WTC11 (cell line): Measurements from ENCODE around the gene TBC1D4. TPM values are rescaled to one million over a fixed set of nuclear protein-coding genes. Genes with fewer than 3 reads are reported as not detected.

Experiments
- ATAC-seq: fragments of 200-7000 bp; cut with Tn5 transposase; 2 replicates; pipeline ENCODE4 v1.10.0; 2021; ENCODE audit warnings: mild to moderate bottlenecking, moderate library complexity
- CTCF ChIA-PET: fragments of 300-600 bp; sonication (Branson Sonifier 250); formaldehyde crosslinking; loops from one replicate; lab custom pipeline; 2021; ENCODE audit warnings: antibody characterized with exemption; lab: Charles Lee
- POLR2A ChIA-PET: fragments of 350-600 bp; sonication (Branson Sonifier 250); formaldehyde crosslinking; loops from one replicate; lab custom pipeline; 2021; ENCODE audit warnings: antibody characterized with exemption; lab: Charles Lee
- DNase-seq: peaks from one replicate; pipeline ENCODE4 v3.0.0; 2021; ENCODE audit warnings: low spot score
- H3K27ac Mint-ChIP-seq: 2 replicates; pipeline ENCODE4 v1.8.0; 2021; ENCODE audit warnings: mixed read lengths
- H3K27me3 Mint-ChIP-seq: 2 replicates; pipeline ENCODE4 v1.8.0; 2021; ENCODE audit warnings: low read depth, mild to moderate bottlenecking, moderate library complexity, mixed read lengths
- H3K36me3 Mint-ChIP-seq: 2 replicates; pipeline ENCODE4 v1.8.0; 2021; ENCODE audit warnings: mixed read lengths
- H3K4me1 Mint-ChIP-seq: 2 replicates; pipeline ENCODE4 v1.8.0; 2022; ENCODE audit warnings: mixed read lengths
- H3K4me3 Mint-ChIP-seq: 2 replicates; pipeline ENCODE4 v1.8.0; 2021; ENCODE audit warnings: mild to moderate bottlenecking, moderate library complexity, mixed read lengths
- H3K9me3 Mint-ChIP-seq: 2 replicates; pipeline ENCODE4 v1.8.0; 2021; ENCODE audit warnings: mixed read lengths
- AR ChIP-seq: fragments of 250-450 bp; sonication (Bioruptor Pico); IDR thresholded peaks from 2 replicates; pipeline ENCODE4 v1.9.0; 2021; ENCODE audit warnings: mild to moderate bottlenecking
- ATF3 ChIP-seq: sonication (generic); formaldehyde crosslinking; conservative IDR thresholded peaks from 2 replicates; pipeline ENCODE4 v1.8.1; 2022; ENCODE audit warnings: mild to moderate bottlenecking, missing genetic modification reagents
- ESRRA ChIP-seq: sonication (generic); formaldehyde crosslinking; IDR thresholded peaks from 2 replicates; pipeline ENCODE4 v1.8.1; 2022; ENCODE audit warnings: mild to moderate bottlenecking, missing genetic modification reagents, borderline replicate concordance
- ETV6 ChIP-seq: sonication (generic); formaldehyde crosslinking; IDR thresholded peaks from 2 replicates; pipeline ENCODE4 v1.8.1; 2022; ENCODE audit warnings: mild to moderate bottlenecking, missing genetic modification reagents
- FOXK1 ChIP-seq: sonication (generic); formaldehyde crosslinking; IDR thresholded peaks from 2 replicates; pipeline ENCODE4 v1.8.0; 2022; ENCODE audit warnings: mild to moderate bottlenecking, moderate library complexity, missing genetic modification reagents
- HMGA2 ChIP-seq: fragments of 250-450 bp; sonication (Bioruptor Pico); IDR thresholded peaks from 2 replicates; pipeline ENCODE4 v1.4.0; 2021; ENCODE audit warnings: mild to moderate bottlenecking, moderate library complexity
- MXD4 ChIP-seq: fragments of 250-450 bp; sonication (Bioruptor Pico); IDR thresholded peaks from 2 replicates; pipeline ENCODE4 v1.8.0; 2021; ENCODE audit warnings: mild to moderate bottlenecking, moderate library complexity, borderline replicate concordance
- NR2C2 ChIP-seq: sonication (generic); formaldehyde crosslinking; IDR thresholded peaks from 2 replicates; pipeline ENCODE4 v1.8.0; 2022; ENCODE audit warnings: mild to moderate bottlenecking, missing genetic modification reagents
- NR3C1 ChIP-seq: sonication (generic); formaldehyde crosslinking; conservative IDR thresholded peaks from 2 replicates; pipeline ENCODE4 v1.8.1; 2023; ENCODE audit warnings: low read depth, mild to moderate bottlenecking, missing genetic modification reagents
- OVOL2 ChIP-seq: fragments of 250-450 bp; sonication (Bioruptor Pico); IDR thresholded peaks from 2 replicates; pipeline ENCODE4 v1.9.0; 2021; ENCODE audit warnings: mild to moderate bottlenecking, borderline replicate concordance
- RELA ChIP-seq: sonication (generic); formaldehyde crosslinking; IDR thresholded peaks from 2 replicates; pipeline ENCODE4 v1.8.1; 2022; ENCODE audit warnings: missing genetic modification reagents, mild to moderate bottlenecking, borderline replicate concordance
- RORB ChIP-seq: fragments of 250-450 bp; sonication (Bioruptor Pico); IDR thresholded peaks from 2 replicates; pipeline ENCODE4 v1.9.0; 2021; ENCODE audit warnings: mild to moderate bottlenecking
- ZNF121 ChIP-seq: sonication (generic); formaldehyde crosslinking; IDR thresholded peaks from 2 replicates; pipeline ENCODE4 v1.8.0; 2023; ENCODE audit warnings: missing genetic modification reagents
- ZNF281 ChIP-seq: sonication (generic); formaldehyde crosslinking; IDR thresholded peaks from 2 replicates; pipeline ENCODE4 v1.8.0; 2023; ENCODE audit warnings: mild to moderate bottlenecking, missing genetic modification reagents
- ZNF512 ChIP-seq: sonication (generic); formaldehyde crosslinking; IDR thresholded peaks from 2 replicates; pipeline ENCODE4 v1.8.1; 2022; ENCODE audit warnings: missing genetic modification reagents, borderline replicate concordance
- total RNA-seq: library from RNA; stranded (reverse); gene quantifications from 3 replicates; pipeline ENCODE4 v1.2.3, GENCODE V29; 2021
- TF ChIP-seq, protein P1 (sequence below): fragments of 250-450 bp; sonication (Bioruptor Pico); conservative IDR thresholded peaks from 2 replicates; pipeline ENCODE4 v1.9.0; 2021; ENCODE audit warnings: mild to moderate bottlenecking
- TF ChIP-seq, protein P2 (sequence below): sonication (generic); formaldehyde crosslinking; IDR thresholded peaks from 2 replicates; pipeline ENCODE4 v1.8.0; 2022; ENCODE audit warnings: mild to moderate bottlenecking, missing genetic modification reagents

TBC1D4 gene
- total RNA-seq, 1 experiment from 2014 or later = 37.1 TPM

DNA sequence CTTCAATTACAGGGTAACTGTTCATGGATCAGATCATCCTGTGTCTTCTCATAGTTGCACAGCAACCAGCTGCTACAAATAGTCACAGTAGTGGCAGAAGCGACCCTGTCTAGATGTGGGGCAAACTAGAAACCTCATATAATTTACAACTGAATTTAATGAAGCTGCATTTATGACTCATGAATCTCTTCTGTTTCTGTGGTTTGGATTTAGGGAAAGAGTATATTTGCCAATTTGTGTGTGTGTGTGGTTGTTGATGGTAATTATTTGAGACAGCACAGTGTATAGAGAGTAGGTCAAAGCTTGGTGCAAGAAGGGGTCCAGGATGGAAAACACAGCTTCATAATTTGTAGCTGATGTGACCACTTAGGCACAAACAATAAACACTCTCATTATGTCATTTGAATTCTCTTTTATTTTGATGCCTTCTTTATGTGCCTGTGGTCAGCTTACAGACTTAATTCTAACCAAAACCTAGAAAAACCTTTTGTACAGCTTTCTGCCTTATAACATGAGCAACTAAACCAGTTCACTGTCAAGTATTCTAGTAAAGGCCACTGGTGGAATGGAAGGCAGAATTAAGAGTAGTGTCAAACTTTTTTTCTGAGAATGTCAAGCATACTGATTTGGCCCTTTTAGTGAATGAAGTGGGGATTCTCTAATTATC lies 218.1 kb downstream of the TBC1D4 start (continued):
- TF ChIP-seq OVOL2 (CRISPR knock-in tag) = no peak

GRCh38 chr13:75258159-75258782 lies 223.7 kb downstream of the TBC1D4 start:
- no peaks in the 10 kb centered on the region for H3K9me3 Mint-ChIP-seq
- no peak overlapping the region for H3K27ac Mint-ChIP-seq
- H3K36me3 Mint-ChIP-seq = no peaks in the 10 kb centered on the region
- DNase-seq (no peak), ATAC-seq (peak; percentile 87)
- H3K27me3 Mint-ChIP-seq = no peaks in the 10 kb centered on the region
- H3K4me1 Mint-ChIP-seq = no peaks in the 10 kb centered on the region
- no peak overlapping the region for H3K4me3 Mint-ChIP-seq
- POLR2A ChIA-PET = no interaction called here
- no peak for TF ChIP-seq MXD4 (CRISPR knock-in tag)
- no peak for TF ChIP-seq ESRRA (CRISPR knock-in tag)
- TF ChIP-seq FOXK1 (CRISPR knock-in tag) = no peak
- no peak for TF ChIP-seq ATF3
- TF ChIP-seq, protein P1, sequence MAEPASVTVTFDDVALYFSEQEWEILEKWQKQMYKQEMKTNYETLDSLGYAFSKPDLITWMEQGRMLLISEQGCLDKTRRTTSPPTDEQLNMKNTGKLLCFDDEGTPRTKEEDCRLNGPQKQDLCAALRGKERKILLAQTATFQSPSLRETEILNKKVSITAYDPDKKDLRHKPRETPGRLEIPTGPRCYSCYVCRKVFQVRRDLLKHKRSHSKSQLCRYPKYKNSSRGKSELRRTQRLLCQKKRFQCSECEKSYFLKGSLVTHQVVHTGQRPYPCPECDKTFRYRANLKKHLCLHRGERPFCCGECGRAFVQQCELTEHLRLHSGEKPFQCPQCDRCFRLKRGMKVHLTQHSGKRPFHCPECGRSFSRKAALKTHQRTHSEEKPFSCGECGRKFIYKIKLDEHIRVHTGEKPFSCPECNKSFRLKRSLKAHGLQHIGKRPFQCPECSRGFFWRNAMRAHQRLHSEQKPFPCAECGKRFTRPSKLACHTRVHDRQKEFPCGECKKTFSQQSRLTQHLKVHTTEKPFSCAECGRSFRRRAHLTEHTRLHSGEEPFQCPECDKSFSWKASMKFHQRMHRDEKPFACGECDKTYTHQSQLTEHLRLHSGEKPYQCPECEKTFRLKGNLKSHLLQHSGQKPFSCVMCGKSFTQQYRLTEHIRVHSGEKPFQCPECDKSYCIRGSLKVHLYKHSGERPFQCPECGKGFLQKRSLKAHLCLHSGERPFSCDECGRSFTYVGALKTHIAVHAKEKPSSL (CRISPR knock-in tag) = no peak
- CTCF ChIA-PET = interaction anchor here (0.5 to 1.5 kb wide), 12 partner anchors 32 to 1037 kb away, joined by 3 to 8 read pairs (median 3); no protein-coding TSS in a partner anchor

- no peak for DNase-seq
- no peak for ATAC-seq
- Mint-ChIP-seq H3K27ac (no peak overlapping the region), H3K9me3 (no peaks in the 10 kb centered on the region), H3K36me3 (no peaks in the 10 kb centered on the region), H3K27me3 (no peaks in the 10 kb centered on the region), H3K4me3 (no peak overlapping the region), H3K4me1 (no peaks in the 10 kb centered on the region)
- ChIA-PET POLR2A (no interaction called here), CTCF (interaction anchor here (0.6 to 1.9 kb wide), 2 partner anchors 37 to 97 kb away, joined by 3 to 7 read pairs; no protein-coding TSS in a partner anchor)
- TF ChIP-seq ETV6 (no peak), AR (CRISPR knock-in tag) (no peak), NR3C1 (CRISPR knock-in tag) (no peak), ZNF121 (CRISPR knock-in tag) (no peak), NR2C2 (CRISPR knock-in tag) (no peak), RELA (CRISPR knock-in tag) (no peak), ZNF512 (CRISPR knock-in tag) (no peak), HMGA2 (CRISPR knock-in tag) (no peak), RORB (CRISPR knock-in tag) (no peak), ZNF281 (CRISPR knock-in tag) (no peak)
- TF ChIP-seq, protein P2, sequence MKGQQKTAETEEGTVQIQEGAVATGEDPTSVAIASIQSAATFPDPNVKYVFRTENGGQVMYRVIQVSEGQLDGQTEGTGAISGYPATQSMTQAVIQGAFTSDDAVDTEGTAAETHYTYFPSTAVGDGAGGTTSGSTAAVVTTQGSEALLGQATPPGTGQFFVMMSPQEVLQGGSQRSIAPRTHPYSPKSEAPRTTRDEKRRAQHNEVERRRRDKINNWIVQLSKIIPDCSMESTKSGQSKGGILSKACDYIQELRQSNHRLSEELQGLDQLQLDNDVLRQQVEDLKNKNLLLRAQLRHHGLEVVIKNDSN = no peak
Measured at GRCh38 chr13:75256922-75257321, 225.0 kb downstream of the TBC1D4 start.
